HEK293 (cell line): Measurements from ENCODE around the gene GNAQ.
A peak's percentile ranks its signal among the peaks of the same experiment; 100 is the strongest.

Experiments
- GFI1B ChIP-seq: fragments of 450-650 bp; formaldehyde crosslinking; IDR thresholded peaks from 2 replicates; pipeline ENCODE4 v1.5.1; 2016; ENCODE audit warnings: missing biosample characterization, missing genetic modification characterization
- GLI4 ChIP-seq: fragments of 450-650 bp; formaldehyde crosslinking; IDR thresholded peaks from 2 replicates; pipeline ENCODE4 v1.5.1; 2016; ENCODE audit warnings: missing biosample characterization, missing genetic modification characterization
- KLF7 ChIP-seq: fragments of 450-650 bp; formaldehyde crosslinking; IDR thresholded peaks from 2 replicates; pipeline ENCODE4 v1.5.1; 2016; ENCODE audit warnings: missing biosample characterization, missing genetic modification characterization, borderline replicate concordance
- OSR2 ChIP-seq: fragments of 450-650 bp; formaldehyde crosslinking; IDR thresholded peaks from 2 replicates; pipeline ENCODE4 v1.5.1; 2016; ENCODE audit warnings: missing biosample characterization, missing genetic modification characterization
- SCRT1 ChIP-seq: fragments of 450-650 bp; formaldehyde crosslinking; IDR thresholded peaks from 2 replicates; pipeline ENCODE4 v1.5.1; 2016; ENCODE audit warnings: missing biosample characterization, missing genetic modification characterization, borderline replicate concordance
- WT1 ChIP-seq: fragments of 450-650 bp; formaldehyde crosslinking; IDR thresholded peaks from 2 replicates; pipeline ENCODE4 v1.5.1; 2016; ENCODE audit warnings: missing biosample characterization, missing genetic modification characterization
- ZEB2 ChIP-seq: fragments of 450-650 bp; formaldehyde crosslinking; IDR thresholded peaks from 2 replicates; pipeline ENCODE4 v1.5.1; 2016; ENCODE audit warnings: missing biosample characterization, missing genetic modification characterization
- ZNF132 ChIP-seq: fragments of 450-650 bp; formaldehyde crosslinking; IDR thresholded peaks from 2 replicates; pipeline ENCODE4 v1.5.1; 2017; ENCODE audit warnings: missing biosample characterization, missing genetic modification characterization, borderline replicate concordance
- ZNF133 ChIP-seq: fragments of 450-650 bp; formaldehyde crosslinking; IDR thresholded peaks from 2 replicates; pipeline ENCODE4 v1.5.1; 2016; ENCODE audit warnings: missing biosample characterization, missing genetic modification characterization
- ZNF169 ChIP-seq: fragments of 450-650 bp; formaldehyde crosslinking; IDR thresholded peaks from 2 replicates; pipeline ENCODE4 v1.5.1; 2016; ENCODE audit warnings: missing biosample characterization, missing genetic modification characterization
- ZNF174 ChIP-seq: fragments of 450-650 bp; formaldehyde crosslinking; IDR thresholded peaks from 2 replicates; pipeline ENCODE4 v1.5.0; 2017; ENCODE audit warnings: missing biosample characterization, mild to moderate bottlenecking, missing genetic modification characterization
- ZNF184 ChIP-seq: fragments of 450-650 bp; IDR thresholded peaks from 2 replicates; pipeline ENCODE4 v1.5.1; 2018; ENCODE audit warnings: missing biosample characterization, mild to moderate bottlenecking, missing genetic modification characterization
- ZNF274 ChIP-seq, 2 experiments: fragments of 200-500 bp in 1 of 2; fragments of 450-650 bp in 1 of 2; sonication (Bioruptor generic) in 1 of 2; formaldehyde crosslinking in 1 of 2; IDR thresholded peaks; 2 replicates each; pipeline versions ENCODE4 v1.5.1 to v1.6.1; 2014 to 2016; ENCODE audit warnings: borderline replicate concordance in 1 of 2, inconsistent platforms in 1 of 2, low read length in 1 of 2, missing biosample characterization in 1 of 2, missing genetic modification characterization in 1 of 2
- ZNF561 ChIP-seq: fragments of 450-650 bp; IDR thresholded peaks from 2 replicates; pipeline ENCODE4 v1.5.1; 2018; ENCODE audit warnings: missing biosample characterization, missing genetic modification characterization, borderline replicate concordance
- ZNF701 ChIP-seq: fragments of 450-650 bp; formaldehyde crosslinking; IDR thresholded peaks from 2 replicates; pipeline ENCODE4 v1.5.1; 2016; ENCODE audit warnings: missing biosample characterization, missing genetic modification characterization
- ZNF747 ChIP-seq: fragments of 450-650 bp; formaldehyde crosslinking; IDR thresholded peaks from 2 replicates; pipeline ENCODE4 v1.5.1; 2016; ENCODE audit warnings: missing biosample characterization, missing genetic modification characterization
- ZNF76 ChIP-seq: fragments of 450-650 bp; formaldehyde crosslinking; IDR thresholded peaks from 2 replicates; pipeline ENCODE4; 2016; ENCODE audit warnings: low read depth, missing biosample characterization, missing genetic modification characterization, borderline replicate concordance
- ZNF785 ChIP-seq: fragments of 450-650 bp; formaldehyde crosslinking; IDR thresholded peaks from 2 replicates; pipeline ENCODE4 v1.5.1; 2016; ENCODE audit warnings: missing biosample characterization, missing genetic modification characterization
- ZSCAN16 ChIP-seq: fragments of 450-650 bp; formaldehyde crosslinking; IDR thresholded peaks from 2 replicates; pipeline ENCODE4 v1.5.1; 2016; ENCODE audit warnings: missing biosample characterization, missing genetic modification characterization
- TF ChIP-seq, protein P1 (sequence below): fragments of 450-650 bp; formaldehyde crosslinking; conservative IDR thresholded peaks from 2 replicates; pipeline ENCODE4 v1.5.1; 2016; ENCODE audit warnings: low read depth, missing biosample characterization, missing genetic modification characterization
- TF ChIP-seq, protein P2 (sequence below): fragments of 450-650 bp; formaldehyde crosslinking; IDR thresholded peaks from 2 replicates; pipeline ENCODE4 v1.5.1; 2016; ENCODE audit warnings: missing biosample characterization, missing genetic modification characterization
- TF ChIP-seq, protein P3 (sequence below): fragments of 450-650 bp; formaldehyde crosslinking; IDR thresholded peaks from 2 replicates; pipeline ENCODE4; 2016; ENCODE audit warnings: missing biosample characterization, missing genetic modification characterization
- TF ChIP-seq, protein P4 (sequence below): fragments of 450-650 bp; IDR thresholded peaks from 2 replicates; pipeline ENCODE4 v1.5.1; 2018; ENCODE audit warnings: missing biosample characterization, mild to moderate bottlenecking, missing genetic modification characterization
- TF ChIP-seq, protein P5 (sequence below): IDR thresholded peaks from 2 replicates; pipeline ENCODE4 v1.6.1; 2011; ENCODE audit warnings: mild to moderate bottlenecking, low read depth, low read length, borderline replicate concordance
- TF ChIP-seq, protein P6 (sequence below): fragments of 450-650 bp; formaldehyde crosslinking; IDR thresholded peaks from 2 replicates; pipeline ENCODE4 v1.5.1; 2016; ENCODE audit warnings: missing biosample characterization, missing genetic modification characterization

The GNAQ gene

DNA sequence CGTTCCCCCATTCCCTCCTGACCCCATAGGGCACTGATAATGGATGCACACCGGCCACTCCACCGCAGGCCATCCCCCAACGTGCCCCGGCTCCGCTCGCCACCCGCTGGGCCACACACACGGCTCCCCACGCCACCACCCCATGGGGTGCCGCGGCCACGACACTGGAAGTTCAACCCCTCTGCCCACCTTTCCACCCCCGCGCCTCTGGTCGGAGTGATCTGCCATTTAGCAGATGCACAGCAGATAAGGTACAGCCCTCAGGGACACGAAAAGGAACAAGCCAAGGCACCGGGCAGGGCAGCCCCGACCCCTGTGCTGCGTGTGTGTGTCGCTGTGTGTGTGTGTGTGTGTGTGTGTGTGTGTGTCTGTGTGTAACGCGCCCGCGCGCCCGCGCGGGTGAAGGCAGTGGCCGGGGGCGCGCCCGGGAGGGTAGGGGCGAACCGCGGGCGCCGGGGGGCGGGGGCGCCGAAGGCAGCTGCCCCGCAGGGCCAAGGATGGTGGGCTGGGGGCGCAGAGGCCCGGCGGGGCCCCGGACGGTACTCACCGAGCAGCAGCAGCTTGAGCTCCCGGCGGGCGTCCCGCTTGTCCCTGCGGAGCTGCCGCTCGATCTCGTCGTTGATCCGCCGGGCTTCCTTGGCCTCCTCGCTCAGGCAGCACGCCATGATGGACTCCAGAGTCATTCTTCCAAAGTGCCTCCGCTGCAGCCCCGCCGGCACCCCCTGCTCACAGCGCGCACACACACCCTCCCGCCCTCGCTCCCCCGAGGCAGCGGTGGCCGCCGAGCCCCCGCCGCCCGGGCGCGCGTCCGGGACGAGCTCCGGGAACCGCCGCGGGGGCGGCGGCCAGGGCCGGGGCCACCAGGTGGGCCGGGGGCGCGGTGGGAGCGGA is 813 bp downstream of the GNAQ start (continued):
- TF ChIP-seq, protein P1, sequence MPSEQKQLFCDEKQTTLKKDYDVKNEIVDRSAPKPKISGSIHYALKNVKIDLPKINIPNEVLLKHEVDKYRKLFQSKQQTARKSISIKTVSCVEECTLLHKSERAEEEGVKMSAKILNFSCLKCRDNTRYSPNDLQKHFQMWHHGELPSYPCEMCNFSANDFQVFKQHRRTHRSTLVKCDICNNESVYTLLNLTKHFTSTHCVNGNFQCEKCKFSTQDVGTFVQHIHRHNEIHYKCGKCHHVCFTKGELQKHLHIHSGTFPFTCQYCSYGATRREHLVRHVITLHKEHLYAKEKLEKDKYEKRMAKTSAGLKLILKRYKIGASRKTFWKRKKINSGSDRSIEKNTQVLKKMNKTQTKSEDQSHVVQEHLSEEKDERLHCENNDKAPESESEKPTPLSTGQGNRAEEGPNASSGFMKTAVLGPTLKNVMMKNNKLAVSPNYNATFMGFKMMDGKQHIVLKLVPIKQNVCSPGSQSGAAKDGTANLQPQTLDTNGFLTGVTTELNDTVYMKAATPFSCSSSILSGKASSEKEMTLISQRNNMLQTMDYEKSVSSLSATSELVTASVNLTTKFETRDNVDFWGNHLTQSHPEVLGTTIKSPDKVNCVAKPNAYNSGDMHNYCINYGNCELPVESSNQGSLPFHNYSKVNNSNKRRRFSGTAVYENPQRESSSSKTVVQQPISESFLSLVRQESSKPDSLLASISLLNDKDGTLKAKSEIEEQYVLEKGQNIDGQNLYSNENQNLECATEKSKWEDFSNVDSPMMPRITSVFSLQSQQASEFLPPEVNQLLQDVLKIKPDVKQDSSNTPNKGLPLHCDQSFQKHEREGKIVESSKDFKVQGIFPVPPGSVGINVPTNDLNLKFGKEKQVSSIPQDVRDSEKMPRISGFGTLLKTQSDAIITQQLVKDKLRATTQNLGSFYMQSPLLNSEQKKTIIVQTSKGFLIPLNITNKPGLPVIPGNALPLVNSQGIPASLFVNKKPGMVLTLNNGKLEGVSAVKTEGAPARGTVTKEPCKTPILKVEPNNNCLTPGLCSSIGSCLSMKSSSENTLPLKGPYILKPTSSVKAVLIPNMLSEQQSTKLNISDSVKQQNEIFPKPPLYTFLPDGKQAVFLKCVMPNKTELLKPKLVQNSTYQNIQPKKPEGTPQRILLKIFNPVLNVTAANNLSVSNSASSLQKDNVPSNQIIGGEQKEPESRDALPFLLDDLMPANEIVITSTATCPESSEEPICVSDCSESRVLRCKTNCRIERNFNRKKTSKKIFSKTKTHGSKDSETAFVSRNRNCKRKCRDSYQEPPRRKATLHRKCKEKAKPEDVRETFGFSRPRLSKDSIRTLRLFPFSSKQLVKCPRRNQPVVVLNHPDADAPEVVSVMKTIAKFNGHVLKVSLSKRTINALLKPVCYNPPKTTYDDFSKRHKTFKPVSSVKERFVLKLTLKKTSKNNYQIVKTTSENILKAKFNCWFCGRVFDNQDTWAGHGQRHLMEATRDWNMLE (tag by site-specific recombination), result no peak
- TF ChIP-seq ZNF174 (tag by site-specific recombination), result no peak
- no peak for TF ChIP-seq SCRT1
- TF ChIP-seq GFI1B, result no peak
- TF ChIP-seq, protein P2, sequence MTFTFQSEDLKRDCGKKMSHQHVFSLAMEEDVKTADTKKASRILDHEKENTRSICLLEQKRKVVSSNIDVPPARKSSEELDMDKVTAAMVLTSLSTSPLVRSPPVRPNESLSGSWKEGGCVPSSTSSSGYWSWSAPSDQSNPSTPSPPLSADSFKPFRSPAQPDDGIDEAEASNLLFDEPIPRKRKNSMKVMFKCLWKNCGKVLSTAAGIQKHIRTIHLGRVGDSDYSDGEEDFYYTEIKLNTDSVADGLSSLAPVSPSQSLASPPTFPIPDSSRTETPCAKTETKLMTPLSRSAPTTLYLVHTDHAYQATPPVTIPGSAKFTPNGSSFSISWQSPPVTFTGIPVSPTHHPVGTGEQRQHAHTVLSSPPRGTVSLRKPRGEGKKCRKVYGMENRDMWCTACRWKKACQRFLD, result no peak
- TF ChIP-seq ZNF169, result no peak
- TF ChIP-seq ZEB2 (tag by site-specific recombination), result peak; percentile 78; the same call in 1 of the 2 replicates
- no peak for TF ChIP-seq ZNF133 (tag by site-specific recombination)
- TF ChIP-seq WT1, result 0 out of 2 replicates have a peak, but pooled peaks have one; percentile 9
- TF ChIP-seq ZNF747, result no peak
- no peak for TF ChIP-seq OSR2 (tag by site-specific recombination)
- TF ChIP-seq, protein P3, sequence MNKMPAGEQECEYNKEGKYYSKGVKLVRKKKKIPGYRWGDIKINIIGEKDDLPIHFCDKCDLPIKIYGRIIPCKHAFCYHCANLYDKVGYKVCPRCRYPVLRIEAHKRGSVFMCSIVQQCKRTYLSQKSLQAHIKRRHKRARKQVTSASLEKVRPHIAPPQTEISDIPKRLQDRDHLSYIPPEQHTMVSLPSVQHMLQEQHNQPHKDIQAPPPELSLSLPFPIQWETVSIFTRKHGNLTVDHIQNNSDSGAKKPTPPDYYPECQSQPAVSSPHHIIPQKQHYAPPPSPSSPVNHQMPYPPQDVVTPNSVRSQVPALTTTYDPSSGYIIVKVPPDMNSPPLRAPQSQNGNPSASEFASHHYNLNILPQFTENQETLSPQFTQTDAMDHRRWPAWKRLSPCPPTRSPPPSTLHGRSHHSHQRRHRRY, result no peak
- TF ChIP-seq ZNF184 (tag by site-specific recombination), result no peak
- TF ChIP-seq, protein P4, sequence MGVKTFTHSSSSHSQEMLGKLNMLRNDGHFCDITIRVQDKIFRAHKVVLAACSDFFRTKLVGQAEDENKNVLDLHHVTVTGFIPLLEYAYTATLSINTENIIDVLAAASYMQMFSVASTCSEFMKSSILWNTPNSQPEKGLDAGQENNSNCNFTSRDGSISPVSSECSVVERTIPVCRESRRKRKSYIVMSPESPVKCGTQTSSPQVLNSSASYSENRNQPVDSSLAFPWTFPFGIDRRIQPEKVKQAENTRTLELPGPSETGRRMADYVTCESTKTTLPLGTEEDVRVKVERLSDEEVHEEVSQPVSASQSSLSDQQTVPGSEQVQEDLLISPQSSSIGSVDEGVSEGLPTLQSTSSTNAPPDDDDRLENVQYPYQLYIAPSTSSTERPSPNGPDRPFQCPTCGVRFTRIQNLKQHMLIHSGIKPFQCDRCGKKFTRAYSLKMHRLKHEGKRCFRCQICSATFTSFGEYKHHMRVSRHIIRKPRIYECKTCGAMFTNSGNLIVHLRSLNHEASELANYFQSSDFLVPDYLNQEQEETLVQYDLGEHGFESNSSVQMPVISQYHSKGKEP (tag by site-specific recombination), result no peak
- no peak for TF ChIP-seq ZNF132 (tag by site-specific recombination)
- TF ChIP-seq ZNF76 (tag by site-specific recombination), result no peak
- no peak for TF ChIP-seq ZNF274 (IDR thresholded peaks at IDR 0.05; ENCODE audit: low read length)
- no peak for TF ChIP-seq ZNF274 (tag by site-specific recombination; IDR thresholded peaks at IDR 0.05; ENCODE audit: borderline replicate concordance)
- no peak for TF ChIP-seq ZNF785 (tag by site-specific recombination)
- TF ChIP-seq ZSCAN16 (tag by site-specific recombination), result no peak
- TF ChIP-seq, protein P5, sequence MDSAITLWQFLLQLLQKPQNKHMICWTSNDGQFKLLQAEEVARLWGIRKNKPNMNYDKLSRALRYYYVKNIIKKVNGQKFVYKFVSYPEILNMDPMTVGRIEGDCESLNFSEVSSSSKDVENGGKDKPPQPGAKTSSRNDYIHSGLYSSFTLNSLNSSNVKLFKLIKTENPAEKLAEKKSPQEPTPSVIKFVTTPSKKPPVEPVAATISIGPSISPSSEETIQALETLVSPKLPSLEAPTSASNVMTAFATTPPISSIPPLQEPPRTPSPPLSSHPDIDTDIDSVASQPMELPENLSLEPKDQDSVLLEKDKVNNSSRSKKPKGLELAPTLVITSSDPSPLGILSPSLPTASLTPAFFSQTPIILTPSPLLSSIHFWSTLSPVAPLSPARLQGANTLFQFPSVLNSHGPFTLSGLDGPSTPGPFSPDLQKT, result no peak
- TF ChIP-seq ZNF561, result no peak
- TF ChIP-seq, protein P6, sequence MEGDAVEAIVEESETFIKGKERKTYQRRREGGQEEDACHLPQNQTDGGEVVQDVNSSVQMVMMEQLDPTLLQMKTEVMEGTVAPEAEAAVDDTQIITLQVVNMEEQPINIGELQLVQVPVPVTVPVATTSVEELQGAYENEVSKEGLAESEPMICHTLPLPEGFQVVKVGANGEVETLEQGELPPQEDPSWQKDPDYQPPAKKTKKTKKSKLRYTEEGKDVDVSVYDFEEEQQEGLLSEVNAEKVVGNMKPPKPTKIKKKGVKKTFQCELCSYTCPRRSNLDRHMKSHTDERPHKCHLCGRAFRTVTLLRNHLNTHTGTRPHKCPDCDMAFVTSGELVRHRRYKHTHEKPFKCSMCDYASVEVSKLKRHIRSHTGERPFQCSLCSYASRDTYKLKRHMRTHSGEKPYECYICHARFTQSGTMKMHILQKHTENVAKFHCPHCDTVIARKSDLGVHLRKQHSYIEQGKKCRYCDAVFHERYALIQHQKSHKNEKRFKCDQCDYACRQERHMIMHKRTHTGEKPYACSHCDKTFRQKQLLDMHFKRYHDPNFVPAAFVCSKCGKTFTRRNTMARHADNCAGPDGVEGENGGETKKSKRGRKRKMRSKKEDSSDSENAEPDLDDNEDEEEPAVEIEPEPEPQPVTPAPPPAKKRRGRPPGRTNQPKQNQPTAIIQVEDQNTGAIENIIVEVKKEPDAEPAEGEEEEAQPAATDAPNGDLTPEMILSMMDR, result no peak; the same call in 1 of the 2 replicates
- no peak for TF ChIP-seq GLI4 (tag by site-specific recombination)
- no peak for TF ChIP-seq KLF7
- TF ChIP-seq ZNF701 (tag by site-specific recombination), result no peak
